H9 (cell line): ENCODE results near the gene CAMSAP2. TPM values are rescaled to one million over a fixed set of nuclear protein-coding genes. Genes with fewer than 3 reads are reported as not detected.

Source experiments
- DNase-seq: peaks from one replicate; pipeline ENCODE4 v3.0.0-alpha.2; 2017
- H2AFZ ChIP-seq: one replicate; pipeline ENCODE4 v1.6.1; 2013; ENCODE audit warnings: mild to moderate bottlenecking, low read length, control low read depth, moderate library complexity
- H2AK5ac ChIP-seq: 2 replicates; pipeline ENCODE4 v1.6.1; 2013; ENCODE audit warnings: low read length, control low read depth, mixed read lengths; ENCODE audit not compliant: insufficient read length
- H2BK120ac ChIP-seq: one replicate; pipeline ENCODE4 v1.6.1; 2013; ENCODE audit warnings: low read depth, mild to moderate bottlenecking, low read length, control low read depth, inconsistent platforms; ENCODE audit not compliant: poor library complexity, severe bottlenecking
- H2BK12ac ChIP-seq: 2 replicates; pipeline ENCODE4 v1.6.1; 2013; ENCODE audit warnings: low read length, control low read depth, mixed read lengths, low read depth; ENCODE audit not compliant: insufficient read length
- H2BK15ac ChIP-seq: 2 replicates; pipeline ENCODE4 v1.6.1; 2013; ENCODE audit warnings: low read depth, low read length, control low read depth
- H2BK20ac ChIP-seq: one replicate; pipeline ENCODE4 v1.6.1; 2013; ENCODE audit warnings: low read depth, mild to moderate bottlenecking, low read length, control low read depth, inconsistent platforms; ENCODE audit not compliant: poor library complexity, severe bottlenecking
- H2BK5ac ChIP-seq: 2 replicates; pipeline ENCODE4 v1.6.1; 2013; ENCODE audit warnings: low read length, control low read depth, mixed read lengths; ENCODE audit not compliant: insufficient read length
- H3K14ac ChIP-seq: 2 replicates; pipeline ENCODE4 v1.6.1; 2013; ENCODE audit warnings: low read length, control low read depth; ENCODE audit not compliant: insufficient read depth
- H3K18ac ChIP-seq: 2 replicates; pipeline ENCODE4 v1.6.1; 2013; ENCODE audit warnings: low read depth, mild to moderate bottlenecking, mixed read lengths, low read length, control low read depth; ENCODE audit not compliant: insufficient read length
- H3K23ac ChIP-seq: 2 replicates; pipeline ENCODE4 v1.6.1; 2013; ENCODE audit warnings: low read length, control low read depth, mixed read lengths, low read depth; ENCODE audit not compliant: insufficient read length
- H3K23me2 ChIP-seq: 2 replicates; pipeline ENCODE4 v1.6.1; 2013; ENCODE audit warnings: low read depth, mild to moderate bottlenecking, mixed read lengths, low read length, control low read depth; ENCODE audit not compliant: insufficient read length, poor library complexity, severe bottlenecking
- H3K27ac ChIP-seq: 2 replicates; pipeline ENCODE4 v1.5.1; 2013; ENCODE audit warnings: low read length, control low read depth, mixed read lengths, low read depth; ENCODE audit not compliant: insufficient read length
- H3K27me3 ChIP-seq: 2 replicates; pipeline ENCODE4 v1.6.1; 2013; ENCODE audit warnings: low read length, control low read depth, inconsistent platforms; ENCODE audit not compliant: insufficient read depth
- H3K4ac ChIP-seq: 2 replicates; pipeline ENCODE4 v1.6.1; 2013; ENCODE audit warnings: low read depth, mild to moderate bottlenecking, control low read depth, inconsistent platforms, low read length, moderate library complexity
- H3K4me1 ChIP-seq: 2 replicates; pipeline ENCODE4 v1.6.1; 2013; ENCODE audit warnings: low read length, control low read depth, inconsistent platforms; ENCODE audit not compliant: insufficient read depth
- H3K4me2 ChIP-seq: 2 replicates; pipeline ENCODE4 v1.6.1; 2013; ENCODE audit warnings: low read length, control low read depth, mixed read lengths; ENCODE audit not compliant: insufficient read length, insufficient read depth
- H3K56ac ChIP-seq: 2 replicates; pipeline ENCODE4 v1.6.1; 2013; ENCODE audit warnings: low read depth, mild to moderate bottlenecking, mixed read lengths, low read length, control low read depth; ENCODE audit not compliant: insufficient read length
- H3K79me1 ChIP-seq: 2 replicates; pipeline ENCODE4 v1.6.1; 2013; ENCODE audit warnings: low read depth, mild to moderate bottlenecking, moderate library complexity, low read length, control low read depth, inconsistent platforms; ENCODE audit not compliant: insufficient read depth, poor library complexity, severe bottlenecking
- H3K79me2 ChIP-seq: 2 replicates; pipeline ENCODE4 v1.6.1; 2013; ENCODE audit warnings: low read length, control low read depth, inconsistent platforms; ENCODE audit not compliant: insufficient read depth
- H3K9ac ChIP-seq: 2 replicates; pipeline ENCODE4 v1.6.1; 2013; ENCODE audit warnings: low read length, control low read depth, mixed read lengths; ENCODE audit not compliant: insufficient read length; ENCODE audit errors: extremely low read depth
- H3K9me3 ChIP-seq: one replicate; pipeline ENCODE4 v1.6.1; 2013; ENCODE audit warnings: low read depth, low read length, inconsistent platforms; ENCODE audit not compliant: control insufficient read depth
- H3T11ph ChIP-seq: one replicate; pipeline ENCODE4 v1.6.1; 2013; ENCODE audit warnings: mild to moderate bottlenecking, low read length, control low read depth, inconsistent platforms
- H4K20me1 ChIP-seq: one replicate; pipeline ENCODE4 v1.6.1; 2013; ENCODE audit not compliant: control insufficient read depth, insufficient read length, insufficient read depth
- H4K5ac ChIP-seq: 2 replicates; pipeline ENCODE4 v1.6.1; 2013; ENCODE audit warnings: low read depth, mild to moderate bottlenecking, mixed read lengths, low read length, control low read depth; ENCODE audit not compliant: insufficient read length
- H4K8ac ChIP-seq: replicated peaks from 2 replicates; pipeline ENCODE4 v1.6.1; 2013; ENCODE audit warnings: low read length, control low read depth, mixed read lengths, low read depth; ENCODE audit not compliant: insufficient read length
- H4K91ac ChIP-seq: 2 replicates; pipeline ENCODE4 v1.6.1; 2013; ENCODE audit warnings: low read depth, mild to moderate bottlenecking, moderate library complexity, mixed read lengths, low read length, control low read depth; ENCODE audit not compliant: insufficient read length
- H3K27ac Mint-ChIP-seq, 3 experiments: 2 replicates in 2 of 3; 3 replicates in 1 of 3; pipeline ENCODE4 v1.8.0; 2020 to 2021; ENCODE audit warnings: mixed read lengths in 3 of 3, mild to moderate bottlenecking in 1 of 3, moderate library complexity in 1 of 3
- H3K27me3 Mint-ChIP-seq: 2 replicates; pipeline ENCODE4 v1.8.0; 2021; ENCODE audit warnings: low read depth, mild to moderate bottlenecking, moderate library complexity, mixed read lengths
- H3K36me3 Mint-ChIP-seq, 3 experiments: 2 replicates in 2 of 3; 3 replicates in 1 of 3; pipeline ENCODE4 v1.8.0; 2020 to 2021; ENCODE audit warnings: low read depth in 3 of 3, mixed read lengths in 3 of 3; ENCODE audit not compliant: insufficient read depth in 1 of 3
- H3K4me1 Mint-ChIP-seq, 2 experiments: 2 replicates each; pipeline ENCODE4 v1.8.0; 2020; ENCODE audit warnings: mixed read lengths in 2 of 2
- H3K4me3 Mint-ChIP-seq, 2 experiments: 2 replicates in 1 of 2; 3 replicates in 1 of 2; pipeline ENCODE4 v1.8.0; 2020 to 2021; ENCODE audit warnings: mild to moderate bottlenecking in 2 of 2, mixed read lengths in 2 of 2, moderate library complexity in 1 of 2
- H3K9me3 Mint-ChIP-seq, 2 experiments: 2 replicates in 1 of 2; 3 replicates in 1 of 2; pipeline ENCODE4 v1.8.0; 2020; ENCODE audit warnings: mild to moderate bottlenecking in 2 of 2, mixed read lengths in 2 of 2, moderate library complexity in 1 of 2
- WGBS: extraction: QIAGEN DNeasy Blood & Tissue Kit; methylation state at CpG from one replicate; pipeline ENCODE4 v1.1.7; 2013; ENCODE audit warnings: missing lambda C conversion rate, low lambda C conversion rate, mixed read lengths; ENCODE audit not compliant: insufficient read length; ENCODE audit errors: extremely low coverage; 5-methylcytosine and 5-hydroxymethylcytosine counted together
- total RNA-seq: library from RNA; stranded (reverse); gene quantifications from 2 replicates; pipeline ENCODE4 v1.2.1, GENCODE V29; 2021
- TF ChIP-seq, protein P1 (sequence below): fragments of 200-600 bp; sonication (generic); conservative IDR thresholded peaks from 3 replicates; pipeline ENCODE4 v1.8.0; 2021; ENCODE audit warnings: antibody characterized with exemption, mild to moderate bottlenecking

The CAMSAP2 gene
- total RNA-seq, 1 experiment from 2014 or later, result 33.7 TPM

DNA sequence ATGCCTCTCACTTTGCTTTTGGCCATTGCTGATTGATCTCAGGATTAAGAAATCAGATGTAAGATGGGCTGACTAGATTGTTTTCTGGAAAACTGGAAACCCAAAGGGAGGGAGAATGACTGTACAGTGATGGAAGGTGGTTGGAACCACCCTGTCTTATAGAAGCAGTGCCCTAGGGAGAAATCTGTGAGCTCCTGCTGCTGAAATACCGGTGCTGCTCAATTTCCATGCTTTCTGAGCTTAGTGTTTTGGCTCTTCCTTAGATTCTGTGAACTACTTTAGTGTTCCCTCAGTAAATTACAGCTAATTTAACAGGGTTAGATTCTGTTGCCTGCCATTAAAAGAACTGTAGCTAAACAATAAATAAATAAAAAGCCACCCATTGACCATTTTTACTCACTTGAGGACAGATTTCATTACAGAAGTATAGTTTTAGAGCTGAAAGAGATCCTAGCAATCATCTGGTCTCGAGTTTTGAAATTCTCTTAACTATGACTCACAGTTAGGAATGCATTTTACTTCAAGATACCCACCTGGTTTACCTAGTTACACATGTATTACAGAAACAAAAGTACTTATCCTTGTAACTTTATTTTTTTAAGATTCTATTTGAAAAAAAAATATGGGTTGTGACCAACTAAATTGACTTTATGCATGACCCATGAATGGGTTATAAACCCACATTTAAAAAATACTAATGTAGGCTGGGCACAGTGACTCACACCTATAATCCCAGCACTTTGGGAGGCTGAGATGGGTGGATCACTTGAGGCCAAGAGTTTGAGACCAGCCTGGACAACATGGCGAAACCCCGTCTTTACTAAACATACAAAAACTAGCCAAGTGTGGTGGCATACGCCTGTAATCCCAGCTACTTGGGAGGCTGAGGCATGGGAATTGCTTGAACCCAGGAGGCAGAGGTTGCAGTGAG lies 33.2 kb downstream of the CAMSAP2 start:
- H3K36me3 Mint-ChIP-seq, result peaks cover 10 to 33% (median 18%) of the 10 kb centered on the region in 3 experiments; a peak in 6 of 7 replicates
- H3K4me1 Mint-ChIP-seq, result no peaks in the 10 kb centered on the region
- Histone ChIP-seq H2BK20ac (no peak overlapping the region), H3K27me3 (no peaks in the 10 kb centered on the region), H2AK5ac (no peak overlapping the region), H2BK5ac (no peak overlapping the region), H3K4me2 (no peak overlapping the region), H2BK120ac (no peak overlapping the region), H3K23me2 (no peaks in the 10 kb centered on the region), H3K23ac (no peak overlapping the region), H3K79me2 (no peaks in the 10 kb centered on the region), H2BK15ac (no peak overlapping the region), H3K14ac (no peak overlapping the region), H2BK12ac (no peak overlapping the region), H4K91ac (no peak overlapping the region), H4K20me1 (no peaks in the 10 kb centered on the region), H3K56ac (no peak overlapping the region), H4K8ac (no peak overlapping the region), H3K4me1 (no peaks in the 10 kb centered on the region), H3K9ac (no peak overlapping the region), H3T11ph (no peak overlapping the region), H4K5ac (no peak overlapping the region), H3K79me1 (no peaks in the 10 kb centered on the region), H3K18ac (no peak overlapping the region), H2AFZ (no peak overlapping the region), H3K9me3 (no peaks in the 10 kb centered on the region), H3K27ac (no peak overlapping the region), H3K4ac (no peak overlapping the region)
- no CpG with 5 or more reads among the region's 5 CpGs for WGBS
- no peaks in the 10 kb centered on the region for H3K27me3 Mint-ChIP-seq
- TF ChIP-seq, protein P1, sequence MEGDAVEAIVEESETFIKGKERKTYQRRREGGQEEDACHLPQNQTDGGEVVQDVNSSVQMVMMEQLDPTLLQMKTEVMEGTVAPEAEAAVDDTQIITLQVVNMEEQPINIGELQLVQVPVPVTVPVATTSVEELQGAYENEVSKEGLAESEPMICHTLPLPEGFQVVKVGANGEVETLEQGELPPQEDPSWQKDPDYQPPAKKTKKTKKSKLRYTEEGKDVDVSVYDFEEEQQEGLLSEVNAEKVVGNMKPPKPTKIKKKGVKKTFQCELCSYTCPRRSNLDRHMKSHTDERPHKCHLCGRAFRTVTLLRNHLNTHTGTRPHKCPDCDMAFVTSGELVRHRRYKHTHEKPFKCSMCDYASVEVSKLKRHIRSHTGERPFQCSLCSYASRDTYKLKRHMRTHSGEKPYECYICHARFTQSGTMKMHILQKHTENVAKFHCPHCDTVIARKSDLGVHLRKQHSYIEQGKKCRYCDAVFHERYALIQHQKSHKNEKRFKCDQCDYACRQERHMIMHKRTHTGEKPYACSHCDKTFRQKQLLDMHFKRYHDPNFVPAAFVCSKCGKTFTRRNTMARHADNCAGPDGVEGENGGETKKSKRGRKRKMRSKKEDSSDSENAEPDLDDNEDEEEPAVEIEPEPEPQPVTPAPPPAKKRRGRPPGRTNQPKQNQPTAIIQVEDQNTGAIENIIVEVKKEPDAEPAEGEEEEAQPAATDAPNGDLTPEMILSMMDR, result no peak
- H3K9me3 Mint-ChIP-seq, result no peaks in the 10 kb centered on the region
- H3K4me3 Mint-ChIP-seq, result no peak overlapping the region
- no peak for DNase-seq
- H3K27ac Mint-ChIP-seq, result no peak overlapping the region
